SJSA1 (cell line): ENCODE data around the gene RTP3. TPM values are rescaled to one million over a fixed set of nuclear protein-coding genes. Genes with fewer than 3 reads are reported as not detected.

Source experiments
- DNase-seq, 2 experiments: peaks; one replicate each; pipeline ENCODE4 v3.0.0-alpha.2; 2015 to 2020; ENCODE audit warnings: low spot score in 2 of 2, low read depth in 1 of 2
- H3K27ac ChIP-seq: fragments of 250-450 bp; sonication (Bioruptor Pico); 2 replicates; pipeline ENCODE4 v1.5.1; 2020; ENCODE audit warnings: mild to moderate bottlenecking, moderate library complexity
- H3K27me3 ChIP-seq: fragments of 250-450 bp; sonication (Bioruptor Pico); replicated peaks from 2 replicates; pipeline ENCODE4 v1.5.1; 2020; ENCODE audit warnings: mild to moderate bottlenecking, moderate library complexity
- H3K36me3 ChIP-seq: fragments of 250-450 bp; sonication (Bioruptor Pico); 2 replicates; pipeline ENCODE4 v1.5.1; 2020; ENCODE audit warnings: mild to moderate bottlenecking
- H3K4me1 ChIP-seq: fragments of 250-450 bp; sonication (Bioruptor Pico); replicated peaks from 2 replicates; pipeline ENCODE4 v1.6.1; 2021; ENCODE audit warnings: mild to moderate bottlenecking
- H3K4me3 ChIP-seq: fragments of 250-450 bp; sonication (Bioruptor Pico); 2 replicates; pipeline ENCODE4 v1.5.1; 2020; ENCODE audit warnings: mild to moderate bottlenecking
- H3K9me3 ChIP-seq: fragments of 250-450 bp; sonication (Bioruptor Pico); replicated peaks from 2 replicates; pipeline ENCODE4 v1.5.1; 2020; ENCODE audit warnings: mild to moderate bottlenecking
- total RNA-seq: library from RNA; depleted of rRNA; stranded (reverse); fragments of >200 nt; shearing (Covaris generic); gene quantifications from 2 replicates; pipeline ENCODE4 v1.2.3, GENCODE V29; 2014

The RTP3 gene
- total RNA-seq, 1 experiment from 2014 or later: not detected

- Histone ChIP-seq H3K27ac (no peak within 1 kb of the TSS), H3K4me3 (no peak within 1 kb of the TSS), H3K27me3 (no peaks in the 10 kb centered on the region)
Observed at GRCh38 chr3:46464326-46465195, 33.2 kb upstream of the RTP3 start, which contains the start of gene LTF. TSS of gene LTF (minus strand) at chr3:46464905. CDS start at chr3:46464867, 38 bp downstream.

GRCh38 chr3:46465196-46465520 lies 32.6 kb upstream of the RTP3 start:
- no peaks in the 10 kb centered on the region for H3K9me3 ChIP-seq

More at GRCh38 chr3:46464326-46465195, 33.2 kb upstream of the RTP3 start, which contains the start of gene LTF:
- no peak for DNase-seq
- Histone ChIP-seq H3K9me3 (no peaks in the 10 kb centered on the region), H3K36me3 (no peaks in the 10 kb centered on the region), H3K4me1 (peaks cover 18% of the 10 kb centered on the region)

GRCh38 chr3:46466273-46466672 lies 31.5 kb upstream of the RTP3 start:
- DNase-seq: no peak
- Histone ChIP-seq H3K27me3 (no peaks in the 10 kb centered on the region), H3K27ac (no peak overlapping the region)

More at GRCh38 chr3:46465196-46465520, 32.6 kb upstream of the RTP3 start:
- H3K27ac ChIP-seq: no peak overlapping the region
- no peaks in the 10 kb centered on the region for H3K27me3 ChIP-seq
- no peak overlapping the region for H3K4me3 ChIP-seq
- H3K4me1 ChIP-seq: peaks cover 18% of the 10 kb centered on the region
- H3K36me3 ChIP-seq: no peaks in the 10 kb centered on the region
- no peak for DNase-seq

GRCh38 chr3:46466871-46467403 lies 30.8 kb upstream of the RTP3 start:
- Histone ChIP-seq H3K9me3 (no peaks in the 10 kb centered on the region), H3K27me3 (no peaks in the 10 kb centered on the region), H3K36me3 (no peaks in the 10 kb centered on the region), H3K4me3 (no peak overlapping the region), H3K4me1 (peaks cover 17% of the 10 kb centered on the region), H3K27ac (no peak overlapping the region)
- DNase-seq: no peak

More at GRCh38 chr3:46466273-46466672, 31.5 kb upstream of the RTP3 start:
- no peaks in the 10 kb centered on the region for H3K36me3 ChIP-seq
- peaks cover 18% of the 10 kb centered on the region for H3K4me1 ChIP-seq
- H3K9me3 ChIP-seq: no peaks in the 10 kb centered on the region
- no peak overlapping the region for H3K4me3 ChIP-seq

- Histone ChIP-seq H3K4me1 (peaks cover 11% of the 10 kb centered on the region), H3K9me3 (no peaks in the 10 kb centered on the region), H3K27me3 (no peaks in the 10 kb centered on the region), H3K4me3 (no peak overlapping the region), H3K27ac (no peak overlapping the region), H3K36me3 (no peaks in the 10 kb centered on the region)
- DNase-seq: no peak
Observed at GRCh38 chr3:46467562-46467961, 30.2 kb upstream of the RTP3 start.

GRCh38 chr3:46468753-46469600 lies 28.8 kb upstream of the RTP3 start:
- Histone ChIP-seq H3K27me3 (no peaks in the 10 kb centered on the region), H3K9me3 (no peaks in the 10 kb centered on the region), H3K4me1 (no peaks in the 10 kb centered on the region), H3K4me3 (no peak overlapping the region), H3K36me3 (no peaks in the 10 kb centered on the region), H3K27ac (no peak overlapping the region)
- DNase-seq: no peak

GRCh38 chr3:46469680-46470357 lies 28.0 kb upstream of the RTP3 start:
- Histone ChIP-seq H3K36me3 (no peaks in the 10 kb centered on the region), H3K4me3 (no peak overlapping the region), H3K9me3 (no peaks in the 10 kb centered on the region), H3K4me1 (no peaks in the 10 kb centered on the region), H3K27me3 (no peaks in the 10 kb centered on the region), H3K27ac (no peak overlapping the region)
- no peak for DNase-seq

- no peaks in the 10 kb centered on the region for H3K27me3 ChIP-seq
Observed at GRCh38 chr3:46470831-46471230, 26.9 kb upstream of the RTP3 start.

GRCh38 chr3:46471371-46471914 lies 26.3 kb upstream of the RTP3 start:
- Histone ChIP-seq H3K4me3 (no peak overlapping the region), H3K27ac (no peak overlapping the region), H3K4me1 (no peaks in the 10 kb centered on the region), H3K27me3 (no peaks in the 10 kb centered on the region), H3K9me3 (no peaks in the 10 kb centered on the region), H3K36me3 (no peaks in the 10 kb centered on the region)
- DNase-seq: no peak

More at GRCh38 chr3:46470831-46471230, 26.9 kb upstream of the RTP3 start:
- H3K4me1 ChIP-seq: no peaks in the 10 kb centered on the region
- H3K9me3 ChIP-seq: no peaks in the 10 kb centered on the region
- no peak overlapping the region for H3K4me3 ChIP-seq
- no peak overlapping the region for H3K27ac ChIP-seq
- DNase-seq: no peak
- no peaks in the 10 kb centered on the region for H3K36me3 ChIP-seq

GRCh38 chr3:46472736-46473135 lies 25.0 kb upstream of the RTP3 start:
- no peak for DNase-seq
- H3K9me3 ChIP-seq: no peaks in the 10 kb centered on the region
- no peak overlapping the region for H3K4me3 ChIP-seq
- H3K27ac ChIP-seq: no peak overlapping the region
- H3K27me3 ChIP-seq: no peaks in the 10 kb centered on the region
- H3K4me1 ChIP-seq: no peaks in the 10 kb centered on the region
- no peaks in the 10 kb centered on the region for H3K36me3 ChIP-seq

- no peak overlapping the region for H3K27ac ChIP-seq
- H3K4me3 ChIP-seq: no peak overlapping the region
- no peaks in the 10 kb centered on the region for H3K36me3 ChIP-seq
- H3K4me1 ChIP-seq: peaks cover 19% of the 10 kb centered on the region
- H3K9me3 ChIP-seq: no peaks in the 10 kb centered on the region
- no peak for DNase-seq
- H3K27me3 ChIP-seq: no peaks in the 10 kb centered on the region
Observed at GRCh38 chr3:46477145-46477544, 20.6 kb upstream of the RTP3 start.

GRCh38 chr3:46477756-46478155 lies 20.0 kb upstream of the RTP3 start:
- H3K27ac ChIP-seq: no peak overlapping the region
- peaks cover 26% of the 10 kb centered on the region for H3K4me1 ChIP-seq
- H3K4me3 ChIP-seq: no peak overlapping the region
- no peaks in the 10 kb centered on the region for H3K27me3 ChIP-seq
- no peaks in the 10 kb centered on the region for H3K9me3 ChIP-seq
- no peak for DNase-seq
- H3K36me3 ChIP-seq: no peaks in the 10 kb centered on the region

- no peaks in the 10 kb centered on the region for H3K36me3 ChIP-seq
- no peak overlapping the region for H3K4me3 ChIP-seq
- H3K9me3 ChIP-seq: no peaks in the 10 kb centered on the region
- H3K27ac ChIP-seq: no peak overlapping the region
- no peaks in the 10 kb centered on the region for H3K27me3 ChIP-seq
- no peak for DNase-seq
- peaks cover 30% of the 10 kb centered on the region for H3K4me1 ChIP-seq
Observed at GRCh38 chr3:46478341-46478740, 19.4 kb upstream of the RTP3 start.
